ENCODE data around the gene DCAF5. TPM values are rescaled to one million over a fixed set of nuclear protein-coding genes. Genes with fewer than 3 reads are reported as not detected.

DCAF5 gene
- total and polyA plus RNA-seq, 2 donors (not counting 1 experiment from before 2014, with no cell fraction given), result 62.2 to 65.5 TPM

GRCh38 chr14:69137843-69138535 is 14.9 kb downstream of the DCAF5 start:
- TF ChIP-seq CTCF (IDR thresholded peaks at IDR 0.05), result no peak
- TF ChIP-seq EZH2 (IDR thresholded peaks at IDR 0.05; ENCODE audit: borderline replicate concordance, insufficient read depth, low read depth, low read length, poor library complexity, severe bottlenecking), result no peak
- Mint-ChIP-seq H3K4me3 (no peak overlapping the region), H3K9me3 (ENCODE audit: insufficient read depth) (no peaks in the 10 kb centered on the region), H3K27me3 (no peaks in the 10 kb centered on the region), H3K4me1 (peaks cover 37% of the 10 kb centered on the region), H3K27ac (no peak overlapping the region)
- DNase-seq (no peak), ATAC-seq (ENCODE audit: low read depth) (no peak)
- Histone ChIP-seq H4K20me1 (ENCODE audit: control insufficient read depth, insufficient read depth, low read length, poor library complexity, severe bottlenecking) (peaks cover 63% of the 10 kb centered on the region), H3K27me3 (replicated peaks in 1 of 4; ENCODE audit: control extremely low read depth in 1 of 4, control insufficient read depth in 3 of 4, insufficient read depth in 4 of 4, low read length in 3 of 4) (no peaks in the 10 kb centered on the region), H3K9me3 (ENCODE audit: control extremely low read depth in 1 of 3, control insufficient read depth in 2 of 3, insufficient read depth in 1 of 3, low read length in 2 of 3) (no peaks in the 10 kb centered on the region), H3K4me2 (replicated peaks; ENCODE audit: low read depth, low read length, poor library complexity, severe bottlenecking) (no peak overlapping the region), H3K79me2 (ENCODE audit: control insufficient read depth, insufficient read depth, low read length) (peaks cover 90% of the 10 kb centered on the region), H3K4me1 (ENCODE audit: control insufficient read depth in 2 of 2, insufficient read depth in 2 of 2, low read length in 2 of 2) (no peaks in the 10 kb centered on the region), H3K4me3 (ENCODE audit: control extremely low read depth in 1 of 5, extremely low read depth in 1 of 5, insufficient read depth in 1 of 5, low read depth in 2 of 5, low read length in 4 of 5) (no peak overlapping the region), H3K27ac (ENCODE audit: low read length in 2 of 2) (no peak overlapping the region), H3K9ac (ENCODE audit: low read length) (no peak overlapping the region), H3K36me3 (replicated peaks in 1 of 2; ENCODE audit: control extremely low read depth in 1 of 2, control insufficient read depth in 1 of 2, extremely low read depth in 1 of 2, insufficient read depth in 2 of 2, low read length in 1 of 2) (peaks cover 0 to 7% of the 10 kb centered on the region in 2 experiments), H2AFZ (ENCODE audit: insufficient read depth, low read depth, low read length, poor library complexity, severe bottlenecking) (no peak overlapping the region)
- intact Hi-C loops (cut with micrococcal nuclease), result no loop called here
- 100% methylated on average over 1 of the region's 2 CpGs for WGBS (ENCODE audit: insufficient coverage)
- POLR2A ChIA-PET, result no interaction called here
- CTCF ChIA-PET, result interaction anchor here (0.6 to 0.7 kb wide), 2 partner anchors 9 to 44 kb away, joined by 3 read pairs; no protein-coding TSS in a partner anchor

- Mint-ChIP-seq H3K27ac (no peak overlapping the region), H3K9me3 (ENCODE audit: insufficient read depth) (no peaks in the 10 kb centered on the region), H3K4me3 (no peak overlapping the region), H3K27me3 (no peaks in the 10 kb centered on the region), H3K4me1 (peaks cover 34% of the 10 kb centered on the region)
- Histone ChIP-seq H3K36me3 (replicated peaks in 1 of 2; ENCODE audit: control extremely low read depth in 1 of 2, control insufficient read depth in 1 of 2, extremely low read depth in 1 of 2, insufficient read depth in 2 of 2, low read length in 1 of 2) (peaks cover 0 to 7% of the 10 kb centered on the region in 2 experiments), H3K4me2 (replicated peaks; ENCODE audit: low read depth, low read length, poor library complexity, severe bottlenecking) (no peak overlapping the region), H3K4me1 (ENCODE audit: control insufficient read depth in 2 of 2, insufficient read depth in 2 of 2, low read length in 2 of 2) (no peaks in the 10 kb centered on the region), H2AFZ (ENCODE audit: insufficient read depth, low read depth, low read length, poor library complexity, severe bottlenecking) (no peak overlapping the region), H3K27ac (ENCODE audit: low read length in 2 of 2) (no peak overlapping the region), H3K9me3 (ENCODE audit: control extremely low read depth in 1 of 3, control insufficient read depth in 2 of 3, insufficient read depth in 1 of 3, low read length in 2 of 3) (no peaks in the 10 kb centered on the region), H4K20me1 (ENCODE audit: control insufficient read depth, insufficient read depth, low read length, poor library complexity, severe bottlenecking) (peaks cover 59% of the 10 kb centered on the region), H3K4me3 (ENCODE audit: control extremely low read depth in 1 of 5, extremely low read depth in 1 of 5, insufficient read depth in 1 of 5, low read depth in 2 of 5, low read length in 4 of 5) (no peak overlapping the region), H3K9ac (ENCODE audit: low read length) (no peak overlapping the region), H3K27me3 (replicated peaks in 1 of 4; ENCODE audit: control extremely low read depth in 1 of 4, control insufficient read depth in 3 of 4, insufficient read depth in 4 of 4, low read length in 3 of 4) (no peaks in the 10 kb centered on the region), H3K79me2 (ENCODE audit: control insufficient read depth, insufficient read depth, low read length) (peaks cover 90% of the 10 kb centered on the region)
- TF ChIP-seq EZH2 (IDR thresholded peaks at IDR 0.05; ENCODE audit: borderline replicate concordance, insufficient read depth, low read depth, low read length, poor library complexity, severe bottlenecking) (no peak), CTCF (IDR thresholded peaks at IDR 0.05) (no peak)
- CTCF ChIA-PET, result interaction anchor here (0.7 kb wide), 1 partner anchor 8 kb away, joined by 3 read pairs; no protein-coding TSS in a partner anchor
- POLR2A ChIA-PET, result no interaction called here
- intact Hi-C loops (cut with micrococcal nuclease), result no loop called here
- DNase-seq, result no peak
- ATAC-seq (ENCODE audit: low read depth), result no peak
- no CpG with 5 or more reads among the region's 1 CpG for WGBS (ENCODE audit: insufficient coverage)
Observed at GRCh38 chr14:69137416-69137815, 15.5 kb downstream of the DCAF5 start.

Data from B cell (primary cell).